Esophagus mucosa (tissue), 1 donor: ENCODE data around the gene PPEF1. TPM values are rescaled to one million over a fixed set of nuclear protein-coding genes. Genes with fewer than 3 reads are reported as not detected.
A peak's percentile ranks its signal among the peaks of the same experiment; 100 is the strongest.

Experiments used
- ATAC-seq: fragments of 200-7000 bp; cut with Tn5 transposase; one replicate; pipeline ENCODE4 v1.9.1; 2020
- total RNA-seq: library from RNA; stranded (reverse); gene quantifications from one replicate; pipeline ENCODE4 v1.2.4, GENCODE V29; 2023
- donor health status: DM: yes; HTN: yes; CAD: no.

The PPEF1 gene
- total RNA-seq: not detected

- ATAC-seq: no peak
Observed at GRCh38 chrX:18707426-18708049, at the start of gene PPEF1. Gene PPEF1, plus strand, starts transcription at chrX:18707645. Its CDS starts 136 bp downstream, at chrX:18707781.

- no peak for ATAC-seq
Observed at GRCh38 chrX:18661273-18661672, 46.2 kb upstream of the PPEF1 start.

- ATAC-seq: no peak
Observed at GRCh38 chrX:18664947-18665346, 42.5 kb upstream of the PPEF1 start.

- no peak for ATAC-seq
Observed at GRCh38 chrX:18666614-18667013, 40.8 kb upstream of the PPEF1 start.

GRCh38 chrX:18668071-18668835, 39.2 kb upstream of the PPEF1 start:
- no peak for ATAC-seq

- no peak for ATAC-seq
Observed at GRCh38 chrX:18672008-18672407, 35.4 kb upstream of the PPEF1 start, which contains the start of gene RS1. Gene RS1, minus strand, starts transcription at chrX:18672108. Its CDS starts 40 bp downstream, at chrX:18672068.

- peak; percentile 36 for ATAC-seq
Observed at GRCh38 chrX:18674417-18674787, 33.0 kb upstream of the PPEF1 start.

GRCh38 chrX:18674788-18675735, 32.4 kb upstream of the PPEF1 start:
- peak; percentile 95 for ATAC-seq

GRCh38 chrX:18676050-18676449, 31.4 kb upstream of the PPEF1 start:
- ATAC-seq: no peak

GRCh38 chrX:18676470-18676869, 31.0 kb upstream of the PPEF1 start:
- ATAC-seq: no peak

- no peak for ATAC-seq
Observed at GRCh38 chrX:18677161-18677869, 30.1 kb upstream of the PPEF1 start.

- no peak for ATAC-seq
Observed at GRCh38 chrX:18681996-18682395, 25.4 kb upstream of the PPEF1 start.

- no peak for ATAC-seq
Observed at GRCh38 chrX:18682979-18683387, 24.5 kb upstream of the PPEF1 start.

- no peak for ATAC-seq
Observed at GRCh38 chrX:18687856-18688495, 19.5 kb upstream of the PPEF1 start.

GRCh38 chrX:18691431-18691830, 16.0 kb upstream of the PPEF1 start:
- no peak for ATAC-seq

- ATAC-seq: no peak
Observed at GRCh38 chrX:18692541-18692940, 14.9 kb upstream of the PPEF1 start.

GRCh38 chrX:18696653-18697052, 10.8 kb upstream of the PPEF1 start:
- no peak for ATAC-seq

GRCh38 chrX:18698737-18699650, 8.5 kb upstream of the PPEF1 start:
- ATAC-seq: no peak

GRCh38 chrX:18701621-18702361, 5.7 kb upstream of the PPEF1 start:
- no peak for ATAC-seq
